Natural killer cell (primary cell): ENCODE results near the gene ERBB4. TPM values are rescaled to one million over a fixed set of nuclear protein-coding genes. Genes with fewer than 3 reads are reported as not detected.

Experiments
- ATAC-seq, 3 donors: fragments of 150-1000 bp in 2 of 3; fragments of 200-7000 bp in 1 of 3; cut with Tn5 transposase; 1 replicate in 1 of 3; 2 replicates in 2 of 3; pipeline ENCODE4 v1.10.0; 2021; ENCODE audit warnings: mild to moderate bottlenecking in 2 of 3, moderate library complexity in 2 of 3
- DNase-seq, 2 donors: peaks; one replicate each; pipeline versions ENCODE4 v3.0.0 to v3.0.0-alpha.2; 2013 to 2021; ENCODE audit warnings: mixed read lengths in 1 of 2
- H3K27ac ChIP-seq: one replicate; pipeline ENCODE4 v1.5.1; 2013; ENCODE audit warnings: mild to moderate bottlenecking, low read length
- H3K27me3 ChIP-seq: one replicate; pipeline ENCODE4 v1.6.1; 2013; ENCODE audit warnings: low read length; ENCODE audit not compliant: control insufficient read depth, insufficient read depth
- H3K36me3 ChIP-seq: one replicate; pipeline ENCODE4 v1.6.1; 2013; ENCODE audit warnings: low read length; ENCODE audit not compliant: control insufficient read depth, insufficient read depth
- H3K4me1 ChIP-seq: one replicate; pipeline ENCODE4 v1.6.1; 2013; ENCODE audit warnings: low read length; ENCODE audit not compliant: control insufficient read depth, insufficient read depth
- H3K4me3 ChIP-seq: one replicate; pipeline ENCODE4 v1.5.1; 2013; ENCODE audit warnings: low read length
- H3K9me3 ChIP-seq: one replicate; pipeline ENCODE4 v1.6.1; 2013; ENCODE audit warnings: low read length; ENCODE audit not compliant: control insufficient read depth, insufficient read depth
- H3K27ac Mint-ChIP-seq, 2 donors: one replicate each; pipeline ENCODE4 v1.8.0; 2022; ENCODE audit warnings: mild to moderate bottlenecking in 2 of 2, mixed read lengths in 2 of 2, moderate library complexity in 1 of 2
- H3K27me3 Mint-ChIP-seq, 2 donors: one replicate each; pipeline ENCODE4 v1.8.0; 2022; ENCODE audit warnings: low read depth in 2 of 2, mixed read lengths in 2 of 2
- H3K36me3 Mint-ChIP-seq: one replicate; pipeline ENCODE4 v1.8.0; 2022; ENCODE audit warnings: mixed read lengths
- H3K4me1 Mint-ChIP-seq, 2 donors: one replicate each; pipeline ENCODE4 v1.8.0; 2022; ENCODE audit warnings: mixed read lengths in 2 of 2
- H3K4me3 Mint-ChIP-seq: one replicate; pipeline ENCODE4 v1.8.0; 2022; ENCODE audit warnings: mild to moderate bottlenecking, moderate library complexity, mixed read lengths
- H3K9me3 Mint-ChIP-seq, 2 donors: one replicate each; pipeline ENCODE4 v1.8.0; 2022; ENCODE audit warnings: mixed read lengths in 2 of 2
- CTCF ChIP-seq: fragments of 200-600 bp; IDR thresholded peaks from one replicate; pipeline ENCODE4 v1.8.0; 2022; ENCODE audit warnings: antibody characterized with exemption
- WGBS: methylation state at CpG from one replicate; pipeline ENCODE4 v1.1.7; 2013; ENCODE audit warnings: missing lambda C conversion rate; ENCODE audit not compliant: insufficient coverage; 5-methylcytosine and 5-hydroxymethylcytosine counted together
- intact Hi-C: fragments of 100-400 bp; cut with micrococcal nuclease; formaldehyde crosslinking; loops from one replicate; pipeline ENCODE4 v1.14.2; 2022
- total RNA-seq, 4 donors: library from RNA; stranded (reverse); fragments of 120-200 nt in 1 of 4; gene quantifications; one replicate each; pipeline versions ENCODE4 v1.2.3 to v1.2.4, GENCODE V29; 2013 to 2022

ERBB4 gene
- total RNA-seq, 3 donors from 2014 or later (not counting 1 experiment from before 2014, with no cell fraction given): 0.08 TPM; not detected in 2

GRCh38 chr2:212532087-212532486 is 6.5 kb downstream of the ERBB4 start:
- Histone ChIP-seq H3K27me3 (peaks cover 18% of the 10 kb centered on the region), H3K27ac (no peak overlapping the region), H3K9me3 (no peaks in the 10 kb centered on the region), H3K4me3 (no peak overlapping the region), H3K36me3 (no peaks in the 10 kb centered on the region), H3K4me1 (peaks cover 1% of the 10 kb centered on the region)
- intact Hi-C loops: no loop called here
- DNase-seq (no peak), ATAC-seq (no peak)
- Mint-ChIP-seq H3K9me3 (no peaks in the 10 kb centered on the region), H3K4me1 (no peaks in the 10 kb centered on the region), H3K27ac (no peak overlapping the region), H3K36me3 (no peaks in the 10 kb centered on the region), H3K4me3 (no peak overlapping the region), H3K27me3 (peaks cover 19 to 42% of the 10 kb centered on the region in 2 donors)
- WGBS: 93% methylated on average over 2 of the region's 3 CpGs
- no peak for TF ChIP-seq CTCF

- WGBS: no CpG with 5 or more reads among the region's 1 CpG
- Histone ChIP-seq H3K4me1 (no peaks in the 10 kb centered on the region), H3K9me3 (no peaks in the 10 kb centered on the region), H3K27ac (no peak overlapping the region), H3K4me3 (no peak overlapping the region), H3K36me3 (no peaks in the 10 kb centered on the region), H3K27me3 (peaks cover 14% of the 10 kb centered on the region)
- DNase-seq (no peak), ATAC-seq (no peak)
- H3K4me3 Mint-ChIP-seq: no peak overlapping the region
- H3K4me1 Mint-ChIP-seq: no peaks in the 10 kb centered on the region
- no peak overlapping the region for H3K27ac Mint-ChIP-seq
- H3K36me3 Mint-ChIP-seq: no peaks in the 10 kb centered on the region
- intact Hi-C loops: no loop called here
- H3K27me3 Mint-ChIP-seq: peaks cover 14 to 36% of the 10 kb centered on the region in 2 donors
- TF ChIP-seq CTCF: no peak
- no peaks in the 10 kb centered on the region for H3K9me3 Mint-ChIP-seq
Measured at GRCh38 chr2:212531499-212531898, 7.1 kb downstream of the ERBB4 start.

GRCh38 chr2:212530991-212531390 is 7.6 kb downstream of the ERBB4 start:
- intact Hi-C loops: no loop called here

More at GRCh38 chr2:212530991-212531390, 7.6 kb downstream of the ERBB4 start:
- WGBS: 49% methylated on average over 2 of the region's 3 CpGs
- Mint-ChIP-seq H3K27ac (no peak overlapping the region), H3K9me3 (no peaks in the 10 kb centered on the region), H3K4me3 (no peak overlapping the region), H3K4me1 (no peaks in the 10 kb centered on the region), H3K36me3 (no peaks in the 10 kb centered on the region), H3K27me3 (peaks cover 9 to 31% of the 10 kb centered on the region in 2 donors)
- ATAC-seq: no peak
- no peak for TF ChIP-seq CTCF
- no peaks in the 10 kb centered on the region for H3K4me1 ChIP-seq
- H3K4me3 ChIP-seq: no peak overlapping the region
- H3K9me3 ChIP-seq: no peaks in the 10 kb centered on the region
- DNase-seq: no peak
- no peaks in the 10 kb centered on the region for H3K36me3 ChIP-seq
- H3K27ac ChIP-seq: no peak overlapping the region
- H3K27me3 ChIP-seq: peaks cover 11% of the 10 kb centered on the region
